ACC112 (cell line): ENCODE results near the gene SDCCAG8.
A peak's percentile ranks its signal among the peaks of the same experiment; 100 is the strongest.
"Not testable (repeated sequence)": the region's sequence is repeated elsewhere in the genome, so short reads cannot be mapped to it uniquely, and the experiment has no call there.

Experiments used
- H2AFZ ChIP-seq: fragments of 200-600 bp; sonication (generic); one replicate; pipeline ENCODE4 v1.6.0; 2017; ENCODE audit warnings: antibody characterized with exemption, low read length; ENCODE audit not compliant: unreplicated experiment
- H3K27ac ChIP-seq: fragments of 200-600 bp; sonication (generic); 2 replicates; pipeline ENCODE4 v1.5.1; 2014; ENCODE audit warnings: low read depth, mild to moderate bottlenecking, antibody characterized with exemption, low read length, moderate library complexity
- H3K27me3 ChIP-seq: fragments of 200-600 bp; sonication (generic); 2 replicates; pipeline ENCODE4 v1.6.1; 2014; ENCODE audit warnings: mild to moderate bottlenecking, antibody characterized with exemption, low read length, moderate library complexity, mixed read lengths; ENCODE audit not compliant: insufficient read depth
- H3K36me3 ChIP-seq: fragments of 200-600 bp; sonication (generic); 2 replicates; pipeline ENCODE4 v1.6.1; 2016; ENCODE audit warnings: mild to moderate bottlenecking, antibody characterized with exemption, low read length, moderate library complexity, mixed read lengths; ENCODE audit not compliant: insufficient read depth
- H3K4me1 ChIP-seq: fragments of 200-600 bp; sonication (generic); one replicate; pipeline ENCODE4 v1.6.1; 2016; ENCODE audit warnings: low read length, mixed read lengths; ENCODE audit not compliant: insufficient read depth, unreplicated experiment, control insufficient read depth
- H3K4me3 ChIP-seq: fragments of 200-600 bp; sonication (generic); 2 replicates; pipeline ENCODE4 v1.5.1; 2014; ENCODE audit warnings: mild to moderate bottlenecking, low read depth, low read length
- H3K79me2 ChIP-seq: fragments of 200-600 bp; sonication (generic); one replicate; pipeline ENCODE4 v1.6.0; 2016; ENCODE audit warnings: low read length; ENCODE audit not compliant: control insufficient read depth, unreplicated experiment, insufficient read depth

SDCCAG8 gene

DNA sequence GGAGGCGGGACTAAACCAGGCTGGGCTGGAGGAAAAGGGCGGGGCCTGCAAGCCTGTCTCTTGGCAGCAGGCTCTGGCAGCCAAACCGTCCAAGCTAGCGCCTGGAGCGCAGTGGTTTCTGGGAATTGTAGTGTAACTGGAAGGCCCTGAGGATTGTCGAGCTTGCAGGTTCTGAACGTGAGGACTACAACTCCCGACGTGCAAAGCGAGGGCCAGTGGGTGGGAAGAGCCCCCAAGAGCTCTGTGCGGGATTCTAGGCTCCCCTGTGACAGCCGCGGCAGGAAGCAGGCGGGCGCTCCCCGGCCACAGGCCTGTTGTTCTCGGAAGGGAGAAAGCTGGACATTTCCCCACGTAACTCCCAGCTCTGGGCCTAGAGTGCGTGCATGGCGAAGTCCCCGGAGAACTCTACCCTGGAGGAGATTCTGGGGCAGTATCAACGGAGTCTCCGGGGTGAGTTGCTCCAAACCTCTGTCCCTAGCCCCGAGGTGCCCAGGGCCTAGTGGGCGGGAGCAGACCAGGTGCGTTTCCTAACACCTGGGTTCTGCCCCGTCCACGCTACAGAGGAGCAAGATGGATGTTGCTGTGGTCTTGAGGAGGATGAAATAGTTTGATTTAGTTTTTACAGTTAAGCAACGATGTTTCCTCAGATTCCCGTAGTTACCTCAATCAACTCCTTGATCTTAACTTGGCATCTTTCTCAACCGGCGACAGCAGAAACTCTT lies at the start of gene SDCCAG8:
Gene SDCCAG8, plus strand, starts transcription at position 251 of the 722 bp plus-strand sequence. Its CDS starts 133 bp downstream, at position 384.
- Histone ChIP-seq H3K36me3 (no peaks in the 10 kb centered on the region), H3K4me1 (peaks cover 26% of the 10 kb centered on the region), H3K27ac (peak within 1 kb of the TSS; percentile 71), H2AFZ (peak within 1 kb of the TSS; percentile 84), H3K4me3 (peak within 1 kb of the TSS; percentile 98), H3K27me3 (no peaks in the 10 kb centered on the region), H3K79me2 (peaks cover 86% of the 10 kb centered on the region)

DNA sequence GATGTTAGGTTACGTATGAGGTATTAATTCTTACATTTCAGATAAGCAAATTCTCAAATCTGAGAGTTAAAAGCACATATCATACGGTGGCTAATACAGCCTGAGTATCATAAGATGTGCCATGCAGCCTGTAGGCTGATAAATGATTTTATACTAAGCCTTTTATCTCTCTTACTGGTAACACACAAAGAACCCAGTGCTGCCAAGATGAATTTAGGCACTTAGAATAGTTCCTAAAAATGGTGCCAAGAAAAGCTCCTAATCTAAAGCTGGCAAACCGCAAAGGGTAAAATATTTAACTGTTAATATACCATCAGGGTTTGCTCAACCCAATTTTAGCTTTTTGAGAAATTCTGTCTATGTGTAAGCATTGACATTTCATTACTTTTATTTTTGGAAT lies 43.9 kb upstream of the SDCCAG8 start:
- H3K79me2 ChIP-seq: peaks cover 29% of the 10 kb centered on the region

GRCh38 chr1:243213045-243213787 lies 42.6 kb upstream of the SDCCAG8 start:
- Histone ChIP-seq H3K79me2 (peaks cover 41% of the 10 kb centered on the region), H3K27ac (peak overlapping the region; percentile 96), H2AFZ (no peak overlapping the region), H3K4me1 (peaks cover 22% of the 10 kb centered on the region), H3K36me3 (peaks cover 6% of the 10 kb centered on the region), H3K27me3 (no peaks in the 10 kb centered on the region), H3K4me3 (peak overlapping the region; percentile 58)

More for the DNA sequence above, 43.9 kb upstream of the SDCCAG8 start:
- not testable (repeated sequence) for H3K36me3 ChIP-seq, H3K27me3 ChIP-seq, H3K4me3 ChIP-seq, H2AFZ ChIP-seq
- H3K27ac ChIP-seq: peak overlapping the region; percentile 96; the same call in 1 of the 2 replicates
- H3K4me1 ChIP-seq: peaks cover 22% of the 10 kb centered on the region

GRCh38 chr1:243215276-243215875 lies 40.5 kb upstream of the SDCCAG8 start:
- Histone ChIP-seq H3K4me1 (peaks cover 22% of the 10 kb centered on the region), H3K36me3 (peaks cover 16% of the 10 kb centered on the region), H3K79me2 (peaks cover 60% of the 10 kb centered on the region)
- not testable (repeated sequence) for H3K27ac ChIP-seq, H3K27me3 ChIP-seq, H2AFZ ChIP-seq, H3K4me3 ChIP-seq

DNA sequence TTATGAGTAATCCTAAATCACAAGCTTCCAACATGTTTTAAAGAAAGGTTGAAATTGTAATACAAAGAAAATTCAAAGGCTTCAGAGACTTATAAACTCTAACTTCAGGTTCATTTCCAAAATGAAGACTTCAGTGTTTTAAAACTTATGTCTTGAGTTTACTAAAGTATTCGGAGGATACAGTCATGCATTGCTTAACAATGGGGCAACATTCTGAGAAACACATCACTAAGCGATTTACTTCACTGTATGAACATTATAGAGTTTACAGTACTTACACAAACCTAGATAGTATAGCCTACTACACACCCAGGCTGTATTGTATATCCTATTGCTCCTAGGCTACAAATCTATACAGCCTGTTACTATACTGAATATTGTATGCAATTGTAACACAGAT lies 39.1 kb upstream of the SDCCAG8 start:
- Histone ChIP-seq H3K27me3 (no peaks in the 10 kb centered on the region), H3K36me3 (peaks cover 23% of the 10 kb centered on the region), H3K4me3 (no peak overlapping the region), H3K27ac (no peak overlapping the region), H3K79me2 (peaks cover 72% of the 10 kb centered on the region), H3K4me1 (peaks cover 22% of the 10 kb centered on the region), H2AFZ (no peak overlapping the region)

DNA sequence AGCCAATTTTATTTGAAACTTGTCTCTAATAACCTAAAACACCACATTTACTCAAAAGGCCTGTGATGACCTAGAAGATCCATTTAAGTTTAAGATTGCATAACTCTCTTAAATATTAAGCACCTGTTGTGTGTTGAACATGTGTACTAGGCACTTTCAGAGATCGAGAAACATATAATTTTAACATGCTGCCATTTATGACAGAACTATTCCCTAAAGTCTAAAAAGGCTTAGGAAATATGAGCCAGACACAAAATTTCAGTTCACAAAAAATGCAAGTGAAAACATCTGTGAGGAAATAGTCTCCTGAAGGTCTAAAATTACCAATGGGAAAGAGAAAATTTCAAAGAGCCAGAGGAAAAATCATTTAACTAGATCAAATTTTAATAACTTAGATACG lies 38.5 kb upstream of the SDCCAG8 start:
- peaks cover 17% of the 10 kb centered on the region for H3K4me1 ChIP-seq
- no peak overlapping the region for H2AFZ ChIP-seq
- H3K27ac ChIP-seq: no peak overlapping the region
- H3K79me2 ChIP-seq: peaks cover 73% of the 10 kb centered on the region
- no peak overlapping the region for H3K4me3 ChIP-seq
- H3K36me3 ChIP-seq: peaks cover 28% of the 10 kb centered on the region
- H3K27me3 ChIP-seq: no peaks in the 10 kb centered on the region

DNA sequence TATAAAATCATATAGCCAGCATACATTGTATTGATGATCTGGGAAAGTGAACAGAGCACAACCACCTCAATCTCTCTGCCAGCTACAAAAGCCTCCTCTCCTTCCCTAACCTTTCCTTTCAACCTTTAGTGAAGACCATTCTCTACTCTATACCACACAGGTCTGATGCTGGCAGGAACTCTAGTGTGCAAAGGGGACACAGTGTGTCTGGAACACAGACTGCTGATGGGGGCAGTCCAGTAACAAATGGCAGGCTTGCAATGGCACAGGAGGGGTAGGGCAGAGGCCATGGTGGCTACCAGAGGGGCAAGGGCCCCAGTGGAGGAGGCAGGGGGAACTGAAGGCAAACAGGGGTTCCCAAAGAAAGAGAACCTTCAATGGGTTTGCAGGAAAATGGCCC lies 37.8 kb upstream of the SDCCAG8 start:
- Histone ChIP-seq H2AFZ (no peak overlapping the region), H3K36me3 (peaks cover 34% of the 10 kb centered on the region), H3K79me2 (peaks cover 75% of the 10 kb centered on the region), H3K27ac (no peak overlapping the region), H3K4me3 (no peak overlapping the region), H3K4me1 (peaks cover 10% of the 10 kb centered on the region), H3K27me3 (no peaks in the 10 kb centered on the region)

- H3K27me3 ChIP-seq: no peaks in the 10 kb centered on the region
- peaks cover 92% of the 10 kb centered on the region for H3K79me2 ChIP-seq
- H3K4me1 ChIP-seq: no peaks in the 10 kb centered on the region
- H3K4me3 ChIP-seq: no peak overlapping the region
- no peak overlapping the region for H3K27ac ChIP-seq
- no peak overlapping the region for H2AFZ ChIP-seq
- peaks cover 65% of the 10 kb centered on the region for H3K36me3 ChIP-seq
Measured at GRCh38 chr1:243227622-243228021, 28.2 kb upstream of the SDCCAG8 start.

GRCh38 chr1:243229526-243229925 lies 26.3 kb upstream of the SDCCAG8 start:
- H3K4me1 ChIP-seq: no peaks in the 10 kb centered on the region
- H3K36me3 ChIP-seq: peaks cover 58% of the 10 kb centered on the region
- H3K27ac ChIP-seq: no peak overlapping the region
- H3K27me3 ChIP-seq: no peaks in the 10 kb centered on the region
- no peak overlapping the region for H3K4me3 ChIP-seq
- peaks cover 93% of the 10 kb centered on the region for H3K79me2 ChIP-seq
- no peak overlapping the region for H2AFZ ChIP-seq

GRCh38 chr1:243230914-243231313 lies 24.9 kb upstream of the SDCCAG8 start:
- peaks cover 9% of the 10 kb centered on the region for H3K4me1 ChIP-seq
- no peak overlapping the region for H2AFZ ChIP-seq
- no peak overlapping the region for H3K27ac ChIP-seq
- no peaks in the 10 kb centered on the region for H3K27me3 ChIP-seq
- H3K36me3 ChIP-seq: peaks cover 52% of the 10 kb centered on the region
- peaks cover 94% of the 10 kb centered on the region for H3K79me2 ChIP-seq
- H3K4me3 ChIP-seq: no peak overlapping the region
